ENCODE measurements around the gene GPC6.

- TF ChIP-seq CTCF (IDR thresholded peaks at IDR 0.05) (no peak), EZH2 (IDR thresholded peaks at IDR 0.05; ENCODE audit: borderline replicate concordance, insufficient read depth, low read depth, low read length, poor library complexity, severe bottlenecking) (no peak)
Observed at GRCh38 chr13:94292323-94292640, 1065.7 kb downstream of the GPC6 start.

Measured in B cell (primary cell).